Panc1 (cell line): ENCODE data around the gene USP48.

Experiments
- CTCF ChIP-seq: fragments of 450-650 bp; IDR thresholded peaks from 2 replicates; pipeline ENCODE4 v1.5.1; 2017; ENCODE audit warnings: mild to moderate bottlenecking
- TF ChIP-seq, protein P1 (sequence below), 2 experiments: IDR thresholded peaks; 2 replicates each; pipeline ENCODE4 v1.6.1; 2011 to 2012; ENCODE audit warnings: low read depth in 2 of 2, control low read depth in 1 of 2, low read length in 1 of 2, mild to moderate bottlenecking in 1 of 2, moderate library complexity in 1 of 2; ENCODE audit not compliant: insufficient read depth in 1 of 2

- TF ChIP-seq CTCF: no peak
- TF ChIP-seq, protein P1, sequence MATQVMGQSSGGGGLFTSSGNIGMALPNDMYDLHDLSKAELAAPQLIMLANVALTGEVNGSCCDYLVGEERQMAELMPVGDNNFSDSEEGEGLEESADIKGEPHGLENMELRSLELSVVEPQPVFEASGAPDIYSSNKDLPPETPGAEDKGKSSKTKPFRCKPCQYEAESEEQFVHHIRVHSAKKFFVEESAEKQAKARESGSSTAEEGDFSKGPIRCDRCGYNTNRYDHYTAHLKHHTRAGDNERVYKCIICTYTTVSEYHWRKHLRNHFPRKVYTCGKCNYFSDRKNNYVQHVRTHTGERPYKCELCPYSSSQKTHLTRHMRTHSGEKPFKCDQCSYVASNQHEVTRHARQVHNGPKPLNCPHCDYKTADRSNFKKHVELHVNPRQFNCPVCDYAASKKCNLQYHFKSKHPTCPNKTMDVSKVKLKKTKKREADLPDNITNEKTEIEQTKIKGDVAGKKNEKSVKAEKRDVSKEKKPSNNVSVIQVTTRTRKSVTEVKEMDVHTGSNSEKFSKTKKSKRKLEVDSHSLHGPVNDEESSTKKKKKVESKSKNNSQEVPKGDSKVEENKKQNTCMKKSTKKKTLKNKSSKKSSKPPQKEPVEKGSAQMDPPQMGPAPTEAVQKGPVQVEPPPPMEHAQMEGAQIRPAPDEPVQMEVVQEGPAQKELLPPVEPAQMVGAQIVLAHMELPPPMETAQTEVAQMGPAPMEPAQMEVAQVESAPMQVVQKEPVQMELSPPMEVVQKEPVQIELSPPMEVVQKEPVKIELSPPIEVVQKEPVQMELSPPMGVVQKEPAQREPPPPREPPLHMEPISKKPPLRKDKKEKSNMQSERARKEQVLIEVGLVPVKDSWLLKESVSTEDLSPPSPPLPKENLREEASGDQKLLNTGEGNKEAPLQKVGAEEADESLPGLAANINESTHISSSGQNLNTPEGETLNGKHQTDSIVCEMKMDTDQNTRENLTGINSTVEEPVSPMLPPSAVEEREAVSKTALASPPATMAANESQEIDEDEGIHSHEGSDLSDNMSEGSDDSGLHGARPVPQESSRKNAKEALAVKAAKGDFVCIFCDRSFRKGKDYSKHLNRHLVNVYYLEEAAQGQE (IDR thresholded peaks at IDR 0.05; ENCODE audit: insufficient read depth in 1 of 2, low read depth in 2 of 2, low read length in 1 of 2): no peak
These were observed 26.4 kb downstream of the USP48 start for GRCh38 chr1:21756393-21757089.
